GM21367 (cell line): ENCODE results near the gene ELP4.

ENCODE experiments used
- ATAC-seq: cut with Tn5 transposase; IDR thresholded peaks from one replicate; pipeline ENCODE4 v1.9.1; 2021; ENCODE audit not compliant: unreplicated experiment

Gene ELP4

DNA sequence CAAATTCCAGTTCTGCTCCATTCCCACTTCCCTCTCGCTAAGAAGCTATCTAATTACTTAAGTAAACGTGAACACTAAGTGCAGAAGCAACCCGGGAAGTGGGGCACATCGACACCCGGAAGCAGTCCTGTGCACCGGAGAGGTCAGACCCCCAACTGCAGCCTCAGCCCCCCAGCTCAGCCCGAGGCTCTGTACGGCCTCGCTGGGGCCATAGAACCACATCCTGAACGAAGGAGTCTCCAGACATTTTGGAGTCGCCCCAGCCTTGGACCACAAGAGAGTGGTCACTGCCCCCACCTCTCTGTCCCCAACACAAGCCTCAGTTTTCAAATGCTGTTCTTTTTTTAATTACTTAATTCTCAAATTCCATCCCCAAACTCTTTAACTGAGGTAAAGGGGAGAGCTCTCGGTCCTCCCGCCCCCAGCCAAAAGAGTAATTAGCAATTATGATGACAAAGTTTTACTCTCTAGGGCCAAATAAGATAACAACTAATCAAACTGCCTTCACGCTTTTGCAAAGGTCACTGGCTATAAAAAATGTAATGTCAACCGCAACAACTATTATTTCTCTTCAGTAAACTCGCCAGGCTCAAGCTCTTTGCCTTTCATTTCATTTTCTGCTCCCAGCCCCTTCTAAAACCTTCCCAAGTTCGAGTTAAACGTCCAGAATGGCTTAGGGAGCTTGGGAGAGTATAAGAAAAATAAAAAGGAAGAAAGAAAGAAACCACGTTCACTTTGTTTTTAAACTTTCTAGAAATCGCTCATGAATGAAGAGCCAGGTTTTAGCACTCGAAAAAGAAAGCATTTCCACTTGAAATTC, 299.4 kb downstream of the ELP4 start:
- ATAC-seq, result no peak

GRCh38 chr11:31809541-31809856, 299.9 kb downstream of the ELP4 start:
- no peak for ATAC-seq

GRCh38 chr11:31809857-31810778, 300.6 kb downstream of the ELP4 start:
- ATAC-seq, result no peak

GRCh38 chr11:31810779-31811647, 301.4 kb downstream of the ELP4 start, which contains the start of gene PAX6:
PAX6 (minus strand) TSS chr11:31811322; CDS start chr11:31806411, 4,911 bp downstream.
- ATAC-seq, result peak; percentile 55

DNA sequence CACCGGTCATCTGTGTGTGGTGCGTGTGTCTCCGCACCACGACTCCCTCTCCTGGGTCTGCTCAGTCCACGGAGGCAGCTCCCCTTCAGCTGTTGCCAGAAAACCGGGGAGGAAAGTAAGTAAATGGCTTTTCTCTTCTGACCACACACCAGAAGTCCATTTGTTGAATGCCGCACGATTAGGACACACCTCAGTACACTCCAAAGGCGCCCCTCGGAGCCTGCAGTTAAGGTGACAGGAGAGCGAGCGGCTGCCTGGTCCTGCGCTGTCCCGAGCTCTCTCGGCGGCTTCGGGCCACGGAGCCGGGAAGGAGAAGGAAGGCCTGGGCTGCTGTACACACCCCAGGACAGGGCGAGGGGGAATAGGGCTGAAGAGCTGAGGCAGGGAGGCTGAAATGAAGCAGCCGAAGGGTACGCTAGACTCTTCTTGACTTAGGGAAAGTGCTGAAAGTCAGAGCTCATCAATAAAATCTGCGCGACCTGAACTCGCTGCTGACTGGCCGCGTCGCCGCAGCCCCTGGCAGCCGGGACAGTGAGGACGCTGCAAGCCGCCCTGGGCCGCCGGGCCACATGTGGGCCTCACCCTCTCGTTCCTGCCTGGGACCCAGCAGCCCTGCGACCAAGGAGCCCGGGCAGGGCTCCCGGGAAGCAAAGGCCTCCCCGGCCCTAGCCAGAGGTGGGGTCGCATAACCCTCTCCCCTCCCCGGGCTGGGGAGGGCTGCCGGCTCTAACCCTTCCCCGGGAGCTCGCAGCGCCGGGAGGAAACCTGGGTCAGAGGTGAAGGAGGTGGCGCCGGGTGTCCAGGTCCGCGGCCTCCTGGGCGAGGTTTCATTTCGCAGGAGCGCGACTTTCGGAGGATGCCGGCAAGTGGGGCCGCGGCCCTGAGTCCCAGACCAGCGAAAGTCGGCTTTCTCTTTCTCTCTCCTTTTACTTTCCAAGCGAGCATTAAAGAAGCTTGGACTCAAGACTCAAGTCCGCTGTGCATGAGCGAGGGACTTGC, 303.1 kb downstream of the ELP4 start:
- no peak for ATAC-seq

DNA sequence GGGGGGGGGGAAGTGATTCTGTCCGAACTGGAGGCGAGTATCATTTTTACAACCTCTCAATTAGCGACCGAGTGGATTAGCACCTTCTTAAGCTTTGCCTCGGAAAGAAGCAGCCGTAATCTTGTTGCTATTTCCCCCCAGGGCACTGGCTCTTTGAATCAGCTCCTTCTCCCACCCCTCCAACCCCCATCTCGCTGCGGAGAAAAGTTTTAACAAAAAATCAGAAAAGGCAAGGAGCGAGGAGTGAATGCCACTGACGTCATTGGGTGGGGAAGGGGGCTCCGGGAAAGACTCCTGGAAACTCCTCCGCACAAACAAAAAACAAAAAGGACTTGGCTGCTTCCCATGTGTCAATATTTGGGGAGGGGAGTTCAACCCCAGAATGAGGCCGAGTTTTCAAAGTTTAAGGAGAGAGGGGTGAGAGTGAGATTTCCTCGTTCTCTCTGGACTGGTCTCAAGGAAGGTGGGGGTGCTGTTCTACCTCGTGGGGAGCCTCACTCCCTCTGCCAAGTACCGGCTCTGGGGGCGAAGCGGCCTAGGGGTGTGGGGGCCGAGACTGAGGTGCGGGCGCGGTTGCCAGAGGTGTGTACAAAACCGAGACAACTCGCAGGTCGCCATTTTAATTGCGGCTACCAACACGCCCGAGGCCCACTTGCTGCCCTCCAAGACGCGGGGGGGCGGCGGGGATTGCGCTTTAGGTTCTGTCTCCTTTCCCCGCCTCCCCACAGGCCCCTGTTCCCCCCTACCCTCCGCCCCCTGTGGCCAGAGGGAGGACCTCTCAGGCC, 304.0 kb downstream of the ELP4 start:
- no peak for ATAC-seq

GRCh38 chr11:31814176-31814868, 304.8 kb downstream of the ELP4 start:
- no peak for ATAC-seq

- ATAC-seq, result no peak
These were observed 306.3 kb downstream of the ELP4 start for GRCh38 chr11:31815711-31816467.

GRCh38 chr11:31816468-31817053, 307.0 kb downstream of the ELP4 start:
- no peak for ATAC-seq

- no peak for ATAC-seq
These were observed 307.6 kb downstream of the ELP4 start for GRCh38 chr11:31817054-31817620.

- no peak for ATAC-seq
These were observed 308.3 kb downstream of the ELP4 start for GRCh38 chr11:31817621-31818424.

DNA sequence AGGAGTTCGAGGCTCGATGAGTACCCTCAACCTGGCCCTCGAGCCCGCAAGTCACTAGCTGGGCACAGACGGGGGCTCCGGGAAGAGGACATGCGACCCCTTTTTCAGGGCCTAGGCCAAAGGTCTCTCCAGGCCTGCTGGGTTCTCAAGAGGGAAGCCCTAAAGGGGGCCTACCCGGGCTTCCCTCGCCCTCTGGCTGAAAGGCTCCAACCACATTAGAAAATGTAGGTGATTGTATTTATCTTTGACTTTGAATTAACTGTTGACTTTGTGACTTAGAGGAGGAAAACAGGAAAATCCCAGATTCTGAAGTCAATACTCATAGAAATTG, 308.8 kb downstream of the ELP4 start:
- no peak for ATAC-seq

- ATAC-seq, result no peak
These were observed 309.3 kb downstream of the ELP4 start for GRCh38 chr11:31818874-31819331.

DNA sequence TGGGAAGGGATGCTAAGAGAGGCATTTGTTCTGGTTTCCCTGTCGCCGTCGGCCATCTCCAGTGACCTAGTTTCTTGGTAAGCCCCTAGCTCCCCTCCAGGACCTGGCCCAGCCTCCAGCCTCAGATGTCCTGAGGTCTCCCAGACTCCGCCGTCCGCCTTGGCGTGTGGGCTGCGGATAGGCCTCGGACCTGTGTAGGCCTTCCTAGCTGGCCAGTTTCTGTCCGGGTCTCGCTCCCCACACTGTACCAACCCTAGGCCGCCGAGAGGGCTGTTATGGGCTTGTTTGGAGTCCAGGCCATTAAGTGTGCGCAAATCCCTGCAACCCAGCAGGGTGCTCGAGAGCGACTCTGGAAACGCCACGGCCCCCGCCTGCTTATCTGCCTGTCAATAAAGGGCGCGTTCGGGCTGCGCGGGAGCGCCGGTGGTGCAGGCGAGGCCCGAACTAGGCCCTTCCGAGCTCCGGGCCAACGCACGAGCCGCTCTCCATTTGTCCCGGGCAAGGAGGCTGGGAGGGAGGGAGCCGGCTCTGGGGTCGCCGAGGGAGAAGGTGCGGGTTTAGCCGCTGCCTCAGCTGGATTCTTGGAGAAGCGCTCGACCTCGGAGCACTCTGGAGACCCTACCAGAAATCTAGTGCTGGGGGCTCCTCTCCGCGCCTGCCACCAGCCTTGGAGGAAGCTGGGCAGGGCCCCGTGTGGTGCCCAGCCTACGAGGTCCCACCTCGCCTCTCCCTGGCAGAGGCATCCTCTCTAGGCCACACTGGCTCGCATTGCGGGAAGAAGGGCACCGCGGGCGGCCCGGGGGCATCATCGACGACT, 310.3 kb downstream of the ELP4 start:
- ATAC-seq, result no peak

GRCh38 chr11:31820438-31820818, 310.9 kb downstream of the ELP4 start:
- ATAC-seq, result no peak
